GM12891 (cell line): Measurements from ENCODE around the gene MAPK13.

Experiments
- POLR2A ChIP-seq: IDR thresholded peaks from 2 replicates; pipeline ENCODE4 v1.6.1; 2011; ENCODE audit warnings: low read depth, low read length, control low read depth
- TAF1 ChIP-seq: IDR thresholded peaks from 2 replicates; pipeline ENCODE4 v1.6.1; 2011; ENCODE audit warnings: low read depth, low read length, control low read depth

DNA sequence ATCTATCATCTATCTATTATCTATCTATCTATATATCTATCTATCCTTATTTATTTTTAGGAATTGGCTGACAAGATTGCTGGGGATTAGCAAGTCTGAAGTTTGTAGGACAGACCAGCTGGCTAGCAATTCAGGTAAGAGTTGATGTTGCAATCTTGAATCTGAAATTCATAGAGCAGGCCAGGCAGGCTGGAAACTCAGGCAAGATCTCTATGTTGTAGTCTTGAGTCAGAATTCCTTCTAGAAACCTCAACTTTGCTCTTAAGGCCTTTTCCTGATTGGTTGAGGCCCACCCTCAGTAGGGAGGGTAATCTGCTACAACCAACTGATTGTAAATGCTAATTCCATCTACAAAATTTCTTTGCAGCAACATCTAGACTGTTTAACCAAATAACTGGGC lies 19.2 kb downstream of the MAPK13 start:
- TF ChIP-seq POLR2A (no peak), TAF1 (no peak)
